Endothelial cell (in vitro differentiated cells): ENCODE measurements around the gene SLC38A10. TPM values are rescaled to one million over a fixed set of nuclear protein-coding genes. Genes with fewer than 3 reads are reported as not detected.

ENCODE experiments used
- DNase-seq: peaks from one replicate; pipeline ENCODE4 v3.0.0; 2021; ENCODE audit warnings: low spot score
- H3K27ac Mint-ChIP-seq: one replicate; pipeline ENCODE4 v1.8.0; 2021; ENCODE audit warnings: mixed read lengths, inconsistent platforms; ENCODE audit not compliant: unreplicated experiment
- H3K27me3 Mint-ChIP-seq: one replicate; pipeline ENCODE4 v1.8.0; 2021; ENCODE audit warnings: mild to moderate bottlenecking, moderate library complexity, mixed read lengths, inconsistent platforms; ENCODE audit not compliant: unreplicated experiment
- H3K36me3 Mint-ChIP-seq: one replicate; pipeline ENCODE4 v1.8.0; 2021; ENCODE audit warnings: mild to moderate bottlenecking, low read depth, mixed read lengths, inconsistent platforms; ENCODE audit not compliant: unreplicated experiment
- H3K4me1 Mint-ChIP-seq: one replicate; pipeline ENCODE4 v1.8.0; 2021; ENCODE audit warnings: mild to moderate bottlenecking, mixed read lengths, inconsistent platforms; ENCODE audit not compliant: unreplicated experiment
- H3K4me3 Mint-ChIP-seq: one replicate; pipeline ENCODE4 v1.8.0; 2021; ENCODE audit warnings: mild to moderate bottlenecking, mixed read lengths, inconsistent platforms; ENCODE audit not compliant: unreplicated experiment
- H3K9me3 Mint-ChIP-seq: one replicate; pipeline ENCODE4 v1.8.0; 2021; ENCODE audit warnings: mixed read lengths, inconsistent platforms; ENCODE audit not compliant: unreplicated experiment
- CTCF ChIP-seq: fragments of 200-600 bp; sonication (generic); IDR thresholded peaks from one replicate; pipeline ENCODE4 v1.5.0; 2021; ENCODE audit warnings: antibody characterized with exemption; ENCODE audit not compliant: unreplicated experiment
- total RNA-seq: library from RNA; stranded (reverse); fragmentation: NEBNext Ultra II Directional; extraction: Animal tissue kit (Norgen Biotek cat#: 25700); gene quantifications from one replicate; pipeline ENCODE4 v1.2.1, GENCODE V29; 2021; ENCODE audit not compliant: unreplicated experiment

Gene SLC38A10
- total RNA-seq, 1 donor from 2014 or later = 57.2 TPM

- Mint-ChIP-seq H3K27ac (no peak overlapping the region), H3K4me3 (no peak overlapping the region), H3K4me1 (peaks cover 9% of the 10 kb centered on the region), H3K27me3 (peaks cover 10% of the 10 kb centered on the region), H3K36me3 (peaks cover 22% of the 10 kb centered on the region), H3K9me3 (no peaks in the 10 kb centered on the region)
- no peak for DNase-seq
- TF ChIP-seq CTCF = no peak
Observed at GRCh38 chr17:81233316-81233715, 61.8 kb downstream of the SLC38A10 start.

GRCh38 chr17:81232616-81233241, 62.4 kb downstream of the SLC38A10 start:
- H3K4me1 Mint-ChIP-seq = peaks cover 6% of the 10 kb centered on the region
- no peak for TF ChIP-seq CTCF
- no peak overlapping the region for H3K4me3 Mint-ChIP-seq
- no peaks in the 10 kb centered on the region for H3K9me3 Mint-ChIP-seq
- no peak for DNase-seq
- peaks cover 25% of the 10 kb centered on the region for H3K36me3 Mint-ChIP-seq
- H3K27me3 Mint-ChIP-seq = peaks cover 12% of the 10 kb centered on the region
- H3K27ac Mint-ChIP-seq = no peak overlapping the region

GRCh38 chr17:81231766-81232581, 63.1 kb downstream of the SLC38A10 start:
- H3K27ac Mint-ChIP-seq = no peak overlapping the region
- DNase-seq = no peak
- peaks cover 12% of the 10 kb centered on the region for H3K27me3 Mint-ChIP-seq
- H3K4me3 Mint-ChIP-seq = no peak overlapping the region
- no peaks in the 10 kb centered on the region for H3K9me3 Mint-ChIP-seq
- TF ChIP-seq CTCF = no peak
- peaks cover 28% of the 10 kb centered on the region for H3K36me3 Mint-ChIP-seq
- peaks cover 8% of the 10 kb centered on the region for H3K4me1 Mint-ChIP-seq

GRCh38 chr17:81231121-81231645, 63.9 kb downstream of the SLC38A10 start:
- DNase-seq = no peak

More at GRCh38 chr17:81231121-81231645, 63.9 kb downstream of the SLC38A10 start:
- Mint-ChIP-seq H3K9me3 (no peaks in the 10 kb centered on the region), H3K27me3 (peaks cover 12% of the 10 kb centered on the region), H3K4me1 (peaks cover 8% of the 10 kb centered on the region), H3K27ac (peak overlapping the region; percentile 78), H3K36me3 (peaks cover 28% of the 10 kb centered on the region), H3K4me3 (peak overlapping the region; percentile 65)
- no peak for TF ChIP-seq CTCF
